NCI-H2107 (cell line): ENCODE results near the gene BRICD5.

Source experiments
- DNase-seq: peaks from one replicate; lab custom pipeline; 2025; lab: John Stamatoyannopoulos, UW

BRICD5 gene

GRCh38 chr16:2163211-2163881 is 47.3 kb downstream of the BRICD5 start:
- DNase-seq, result no peak

DNA sequence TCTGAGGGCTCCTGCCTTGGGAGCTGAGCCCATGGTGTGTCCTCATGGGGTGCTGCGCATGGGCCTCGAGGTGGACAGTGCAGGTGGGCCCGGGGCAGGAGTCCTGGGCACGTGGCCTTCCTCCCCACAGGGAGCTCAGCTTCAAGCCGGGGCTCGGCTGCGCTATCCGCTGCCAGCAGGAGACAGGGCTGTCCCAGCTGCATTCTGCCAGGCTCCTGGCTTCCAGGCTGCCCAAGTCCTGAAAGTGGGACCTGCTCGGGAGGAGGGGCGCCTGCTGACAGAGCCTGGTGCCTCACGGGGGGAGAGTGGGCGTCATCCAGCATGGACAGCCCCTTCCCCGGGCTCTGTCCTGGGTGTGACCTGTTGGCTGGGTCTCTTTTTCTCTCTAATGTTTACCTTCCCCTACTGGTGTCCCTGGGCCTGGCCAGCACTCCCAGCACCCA is 48.0 kb downstream of the BRICD5 start:
- DNase-seq, result no peak

DNA sequence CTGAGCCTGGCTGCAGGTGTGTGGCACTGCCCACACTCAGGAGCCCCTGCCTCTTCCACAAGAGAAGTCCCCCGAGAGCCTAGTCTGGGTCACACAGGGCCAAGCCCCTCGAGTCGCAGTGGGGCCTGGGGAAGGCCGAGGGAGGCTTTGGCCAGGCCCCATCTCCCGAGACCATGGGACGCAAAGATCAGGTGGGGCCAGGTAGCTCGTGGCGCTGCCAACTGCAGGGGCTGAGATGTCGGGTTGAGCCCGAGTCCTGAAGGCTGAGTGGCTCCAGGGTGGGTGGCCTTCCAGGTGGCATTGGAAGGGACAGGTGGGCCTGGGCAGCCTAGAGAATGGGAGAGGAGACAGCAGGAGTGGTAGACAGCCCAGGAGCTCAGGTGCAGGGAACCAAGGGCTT is 48.8 kb downstream of the BRICD5 start:
- DNase-seq, result no peak

DNA sequence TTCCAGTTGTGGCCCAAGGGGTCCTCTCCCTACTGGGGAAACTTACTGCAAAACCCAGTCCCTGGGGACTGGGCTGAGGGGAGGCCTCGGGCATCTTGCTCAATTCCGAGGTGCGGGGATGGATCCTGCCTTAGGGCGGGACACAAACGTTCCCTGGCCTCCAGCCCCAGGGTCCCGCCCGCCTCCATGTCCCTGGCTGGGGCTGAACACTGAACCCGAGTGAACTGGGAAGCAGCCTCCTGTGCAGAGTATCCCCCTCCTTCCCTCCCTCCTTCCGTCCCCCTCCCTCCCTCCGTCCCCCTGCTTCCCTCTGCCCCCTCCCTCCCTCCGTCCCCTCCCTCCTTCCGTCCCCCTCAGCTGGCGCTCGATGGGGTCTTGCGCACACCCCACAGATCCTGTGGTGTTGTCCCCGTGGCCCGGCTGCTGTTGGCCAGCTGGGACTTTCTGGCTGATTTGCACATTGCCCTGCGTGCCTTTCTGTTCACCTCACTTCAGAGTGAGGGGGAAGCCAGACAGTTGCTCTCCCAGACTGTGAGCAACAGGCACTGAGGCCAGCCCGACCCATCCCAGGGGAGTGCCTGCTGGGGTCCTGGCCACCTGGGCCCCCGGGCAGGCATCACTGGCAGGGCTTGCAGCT is 49.6 kb downstream of the BRICD5 start:
- no peak for DNase-seq
